Kidney epithelial cell (primary cell): Measurements from ENCODE around the gene TOR4A. TPM values are rescaled to one million over a fixed set of nuclear protein-coding genes. Genes with fewer than 3 reads are reported as not detected.

Experiments used
- DNase-seq: peaks from one replicate; pipeline ENCODE4 v3.0.0-alpha.2; 2010; ENCODE audit warnings: low read depth
- H3K27me3 ChIP-seq: 2 replicates; pipeline ENCODE4 v1.6.0; 2011; ENCODE audit warnings: low read length; ENCODE audit not compliant: control insufficient read depth, insufficient read depth
- H3K36me3 ChIP-seq: 2 replicates; pipeline ENCODE4 v1.5.1; 2011; ENCODE audit warnings: low read length; ENCODE audit not compliant: control insufficient read depth, insufficient read depth
- H3K4me3 ChIP-seq: 2 replicates; pipeline ENCODE4 v1.5.1; 2011; ENCODE audit warnings: low read depth, mild to moderate bottlenecking, control low read depth, low read length
- total RNA-seq: library from RNA; depleted of rRNA; stranded (reverse); fragments of >200 nt; gene quantifications from 2 replicates; pipeline ENCODE4 v1.2.3, GENCODE V29; 2015
- TF ChIP-seq, protein P1 (sequence below): IDR thresholded peaks from 2 replicates; pipeline ENCODE4 v1.5.1; 2011; ENCODE audit warnings: mild to moderate bottlenecking, moderate library complexity, low read length, control low read depth, inconsistent platforms; ENCODE audit not compliant: insufficient read depth, poor library complexity, severe bottlenecking

The TOR4A gene
- total RNA-seq, 1 donor from 2014 or later: 33.5 TPM

DNA sequence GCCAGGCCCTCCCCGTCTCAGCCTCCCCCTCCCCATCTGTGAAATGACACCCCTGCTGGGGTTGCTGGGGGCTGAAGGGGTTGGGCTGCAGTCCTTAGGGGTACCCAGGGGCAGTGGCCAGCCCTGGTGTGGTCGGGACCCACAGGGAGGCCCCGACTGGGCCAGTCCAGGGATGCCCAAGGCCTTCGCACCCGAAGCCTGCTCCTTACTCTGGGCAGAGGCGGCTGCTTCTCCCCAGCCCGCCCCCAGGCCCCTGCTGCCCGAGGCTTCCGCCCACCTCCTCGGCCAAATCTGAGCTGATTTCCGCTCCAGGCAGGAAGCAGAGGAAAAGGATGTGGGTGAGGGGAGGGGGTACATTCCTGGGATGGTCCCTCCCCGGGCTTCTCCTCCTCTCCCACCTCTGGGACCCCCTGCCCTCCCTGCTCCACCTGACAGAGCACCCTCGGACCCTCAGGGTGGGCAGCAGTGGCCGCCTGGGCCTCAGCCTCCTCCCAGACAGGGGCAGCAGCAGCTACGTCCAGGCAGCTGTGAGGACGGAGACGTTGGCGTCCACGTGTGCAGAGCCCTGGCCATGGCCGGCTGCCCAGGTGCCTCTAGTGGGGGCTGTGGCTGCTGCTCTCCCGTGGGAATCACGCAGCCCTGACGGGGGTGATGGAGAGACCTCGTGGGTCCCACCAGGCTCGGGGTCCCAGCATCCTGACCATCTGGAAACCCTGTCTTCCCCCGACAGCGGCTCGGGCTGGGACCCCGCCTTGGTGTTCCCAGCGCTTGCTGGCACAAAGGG lies 28.7 kb downstream of the TOR4A start:
- H3K36me3 ChIP-seq: no peaks in the 10 kb centered on the region
- no peak overlapping the region for H3K4me3 ChIP-seq
- H3K27me3 ChIP-seq: peaks cover 24% of the 10 kb centered on the region
- TF ChIP-seq, protein P1, sequence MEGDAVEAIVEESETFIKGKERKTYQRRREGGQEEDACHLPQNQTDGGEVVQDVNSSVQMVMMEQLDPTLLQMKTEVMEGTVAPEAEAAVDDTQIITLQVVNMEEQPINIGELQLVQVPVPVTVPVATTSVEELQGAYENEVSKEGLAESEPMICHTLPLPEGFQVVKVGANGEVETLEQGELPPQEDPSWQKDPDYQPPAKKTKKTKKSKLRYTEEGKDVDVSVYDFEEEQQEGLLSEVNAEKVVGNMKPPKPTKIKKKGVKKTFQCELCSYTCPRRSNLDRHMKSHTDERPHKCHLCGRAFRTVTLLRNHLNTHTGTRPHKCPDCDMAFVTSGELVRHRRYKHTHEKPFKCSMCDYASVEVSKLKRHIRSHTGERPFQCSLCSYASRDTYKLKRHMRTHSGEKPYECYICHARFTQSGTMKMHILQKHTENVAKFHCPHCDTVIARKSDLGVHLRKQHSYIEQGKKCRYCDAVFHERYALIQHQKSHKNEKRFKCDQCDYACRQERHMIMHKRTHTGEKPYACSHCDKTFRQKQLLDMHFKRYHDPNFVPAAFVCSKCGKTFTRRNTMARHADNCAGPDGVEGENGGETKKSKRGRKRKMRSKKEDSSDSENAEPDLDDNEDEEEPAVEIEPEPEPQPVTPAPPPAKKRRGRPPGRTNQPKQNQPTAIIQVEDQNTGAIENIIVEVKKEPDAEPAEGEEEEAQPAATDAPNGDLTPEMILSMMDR: no peak
- no peak for DNase-seq

DNA sequence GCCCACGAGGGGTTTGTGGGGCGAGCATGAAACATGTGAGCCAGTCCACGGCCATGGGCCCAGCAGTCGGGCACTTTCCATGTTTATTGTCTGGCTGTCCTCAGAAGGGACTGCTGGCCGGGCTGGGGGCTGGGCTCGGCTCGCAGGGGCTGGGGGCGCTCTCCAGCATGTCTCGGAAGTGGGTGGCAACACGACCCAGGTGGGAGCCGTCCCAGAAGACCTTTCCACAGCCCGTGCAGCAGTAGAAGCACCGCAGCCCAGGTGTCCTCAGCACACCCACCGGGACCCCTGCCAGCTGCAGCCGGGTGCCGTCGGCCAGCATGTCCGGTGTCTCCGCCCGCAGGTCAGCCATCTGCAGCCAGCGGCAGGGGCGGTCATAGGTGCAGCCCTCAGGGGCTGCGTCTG lies 29.3 kb downstream of the TOR4A start:
- DNase-seq: no peak
- Histone ChIP-seq H3K4me3 (no peak overlapping the region), H3K36me3 (no peaks in the 10 kb centered on the region), H3K27me3 (peaks cover 21% of the 10 kb centered on the region)
- TF ChIP-seq, protein P1: no peak

DNA sequence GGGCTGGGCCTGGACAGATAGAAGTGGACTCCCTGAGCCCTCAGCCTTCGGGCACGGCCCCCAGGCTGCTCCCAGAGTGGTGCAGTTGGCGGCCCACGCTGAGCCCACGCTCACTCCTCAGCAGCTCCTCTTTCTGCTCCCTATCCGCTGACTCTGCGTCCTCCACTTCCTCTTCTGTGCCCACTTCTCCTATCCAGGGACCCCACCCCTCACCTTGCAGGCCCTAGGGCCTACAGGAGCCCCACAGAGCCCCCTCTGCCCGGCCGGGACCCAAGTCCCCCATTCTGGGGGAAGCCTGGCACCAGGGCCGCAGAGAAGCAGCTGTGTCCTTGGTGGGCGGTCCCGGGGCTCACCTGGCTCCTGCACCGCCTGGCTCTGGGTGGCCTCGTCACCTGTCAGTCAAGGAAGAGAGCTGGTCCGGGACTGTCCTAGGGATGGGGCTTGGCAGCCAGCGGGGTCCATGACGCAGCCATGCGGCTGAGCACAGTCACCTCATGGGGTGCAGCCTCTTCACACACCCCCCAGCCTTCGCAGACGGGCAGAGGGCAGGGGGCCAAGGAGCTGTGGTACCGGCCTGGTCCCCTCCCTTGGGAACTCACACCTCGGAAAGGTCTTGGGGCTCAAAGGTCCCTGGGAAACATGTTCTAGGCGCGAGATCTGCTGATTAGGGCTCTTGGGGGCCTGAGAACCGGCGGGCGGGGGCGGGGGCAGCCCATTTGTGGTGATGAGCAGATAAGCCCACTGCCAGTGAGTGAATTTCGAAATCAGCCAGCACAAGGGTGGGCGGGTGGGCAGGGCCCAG lies 29.9 kb downstream of the TOR4A start:
- H3K27me3 ChIP-seq: peaks cover 21% of the 10 kb centered on the region
- no peak overlapping the region for H3K4me3 ChIP-seq
- H3K36me3 ChIP-seq: no peaks in the 10 kb centered on the region
- DNase-seq: no peak
- TF ChIP-seq, protein P1: no peak

DNA sequence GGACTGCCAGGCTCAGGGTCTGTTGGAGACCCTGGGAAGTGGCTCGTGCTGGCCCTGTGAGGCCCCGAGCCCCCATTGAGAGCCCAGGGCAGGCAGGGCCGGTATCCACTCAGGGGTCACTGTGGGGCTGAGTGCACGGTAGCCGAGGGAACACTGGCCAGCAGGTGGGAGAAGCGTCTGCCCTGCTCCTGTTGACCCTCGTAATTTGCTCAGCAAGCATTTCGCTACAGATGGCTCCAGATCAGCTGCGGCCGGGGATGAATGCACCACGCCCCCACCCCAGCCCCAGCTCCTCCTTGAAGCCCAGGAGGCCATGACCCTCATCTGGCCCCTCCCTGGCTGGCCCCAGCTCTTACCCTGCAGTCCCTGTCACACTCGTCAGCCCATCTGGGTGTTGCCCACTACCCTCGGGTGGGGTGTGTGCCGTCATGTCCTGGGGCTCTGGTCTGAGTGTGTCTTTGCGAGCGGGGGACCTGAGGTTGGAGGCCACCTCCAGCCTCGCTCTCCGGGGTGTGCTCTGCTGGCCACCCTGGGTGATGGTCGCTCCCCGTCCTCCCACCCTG lies 30.6 kb downstream of the TOR4A start:
- Histone ChIP-seq H3K36me3 (no peaks in the 10 kb centered on the region), H3K27me3 (peaks cover 21% of the 10 kb centered on the region), H3K4me3 (no peak overlapping the region)
- DNase-seq: no peak
- TF ChIP-seq, protein P1: no peak

DNA sequence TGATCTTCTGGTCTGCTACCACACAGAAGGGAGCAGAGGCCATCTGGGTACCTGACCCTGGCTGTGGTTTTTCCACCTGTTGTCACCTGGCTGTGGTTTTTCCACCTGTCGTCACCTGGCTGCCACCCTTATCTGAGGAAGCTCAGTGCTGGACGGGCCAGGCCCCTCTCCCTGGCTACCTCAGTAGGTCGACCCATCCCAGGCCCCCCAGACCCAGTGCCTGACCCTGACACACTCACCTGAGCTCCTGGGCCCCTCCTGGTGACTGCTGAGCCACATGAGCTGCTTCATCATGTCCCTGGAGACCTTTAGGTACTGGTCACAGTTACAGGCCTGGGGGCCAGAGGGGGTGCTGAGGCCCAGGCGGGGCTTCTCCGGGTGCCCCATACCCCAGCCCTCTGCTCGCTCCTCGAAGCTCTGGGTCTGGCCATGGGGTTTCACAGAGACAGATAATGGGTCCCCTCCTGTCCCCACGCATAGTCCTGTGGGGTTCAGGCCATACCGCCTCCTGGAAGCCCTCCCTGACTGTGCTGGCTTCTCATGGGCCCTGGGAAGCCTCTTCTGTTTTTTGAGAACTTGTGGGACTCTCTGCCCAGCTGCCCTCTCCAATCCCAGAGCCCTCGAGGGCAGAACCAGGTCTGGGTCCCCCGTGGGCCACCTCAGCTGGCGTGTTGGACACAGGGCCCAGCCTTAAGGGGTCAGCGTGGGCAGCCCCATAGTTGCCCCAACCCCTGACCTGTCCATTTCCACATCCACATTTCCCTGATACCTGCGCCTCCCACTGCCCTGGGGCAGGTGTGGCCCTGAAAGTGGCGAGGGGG lies 32.1 kb downstream of the TOR4A start:
- DNase-seq: no peak
- H3K36me3 ChIP-seq: no peaks in the 10 kb centered on the region
- TF ChIP-seq, protein P1: no peak

More for the DNA sequence above, 32.1 kb downstream of the TOR4A start:
- no peak overlapping the region for H3K4me3 ChIP-seq
- H3K27me3 ChIP-seq: peaks cover 19% of the 10 kb centered on the region
